NCI-H526 (cell line): Measurements from ENCODE around the gene PIF1.

Source experiments
- DNase-seq, 2 experiments: peaks; one replicate each; lab custom pipeline; 2025; lab: John Stamatoyannopoulos, UW

Gene PIF1

GRCh38 chr15:64774629-64775493 lies 50.6 kb downstream of the PIF1 start:
- peak in 1 of 2 experiments; percentile 29 for DNase-seq

GRCh38 chr15:64774037-64774628 lies 51.3 kb downstream of the PIF1 start:
- no peak for DNase-seq

- DNase-seq = no peak
These were observed 51.8 kb downstream of the PIF1 start for GRCh38 chr15:64773606-64774005.

- DNase-seq = no peak
These were observed 52.5 kb downstream of the PIF1 start for GRCh38 chr15:64772964-64773363.

- DNase-seq = no peak
These were observed 53.0 kb downstream of the PIF1 start for GRCh38 chr15:64772488-64772887.

- DNase-seq = no peak
These were observed 54.8 kb downstream of the PIF1 start for GRCh38 chr15:64770626-64771025.

GRCh38 chr15:64767203-64767602 lies 58.2 kb downstream of the PIF1 start:
- no peak for DNase-seq

GRCh38 chr15:64766058-64766457 lies 59.4 kb downstream of the PIF1 start:
- DNase-seq = no peak
